IPS-NIHi7 (cell line): ENCODE data around the gene NBEA.
"Not testable (repeated sequence)": the region's sequence is repeated elsewhere in the genome, so short reads cannot be mapped to it uniquely, and the experiment has no call there.

Source experiments
- DNase-seq: peaks from one replicate; pipeline ENCODE4 v3.0.0; 2012; ENCODE audit warnings: mixed read lengths; ENCODE audit errors: extremely low spot score

Gene NBEA

GRCh38 chr13:34944751-34945150 is 2.7 kb downstream of the NBEA start:
- no peak for DNase-seq

GRCh38 chr13:34951528-34951927 is 9.5 kb downstream of the NBEA start:
- no peak for DNase-seq

- no peak for DNase-seq
Measured at GRCh38 chr13:34959489-34959888, 17.4 kb downstream of the NBEA start.

- no peak for DNase-seq
Measured at GRCh38 chr13:34964558-34964957, 22.5 kb downstream of the NBEA start.

- DNase-seq: no peak
Measured at GRCh38 chr13:34967851-34968562, 25.9 kb downstream of the NBEA start.

GRCh38 chr13:34969539-34969938 is 27.5 kb downstream of the NBEA start:
- DNase-seq: not testable (repeated sequence)

- DNase-seq: no peak
Measured at GRCh38 chr13:34970961-34971360, 28.9 kb downstream of the NBEA start.

- DNase-seq: no peak
Measured at GRCh38 chr13:34971473-34971872, 29.4 kb downstream of the NBEA start.

GRCh38 chr13:34985199-34985598 is 43.1 kb downstream of the NBEA start:
- not testable (repeated sequence) for DNase-seq

- DNase-seq: no peak
Measured at GRCh38 chr13:34988330-34988791, 46.3 kb downstream of the NBEA start.

GRCh38 chr13:34990399-34991214 is 48.5 kb downstream of the NBEA start:
- DNase-seq: no peak

GRCh38 chr13:34993470-34993869 is 51.4 kb downstream of the NBEA start:
- no peak for DNase-seq

GRCh38 chr13:35003734-35004133 is 61.7 kb downstream of the NBEA start:
- not testable (repeated sequence) for DNase-seq

- DNase-seq: no peak
Measured at GRCh38 chr13:35005051-35005450, 63.0 kb downstream of the NBEA start.

GRCh38 chr13:35014606-35015213 is 72.6 kb downstream of the NBEA start:
- DNase-seq: no peak

- no peak for DNase-seq
Measured at GRCh38 chr13:35016362-35017112, 74.5 kb downstream of the NBEA start.

- DNase-seq: no peak
Measured at GRCh38 chr13:35025314-35025713, 83.2 kb downstream of the NBEA start.

GRCh38 chr13:35028338-35028867 is 86.3 kb downstream of the NBEA start:
- DNase-seq: no peak

- no peak for DNase-seq
Measured at GRCh38 chr13:35039012-35039411, 96.9 kb downstream of the NBEA start.

GRCh38 chr13:35046587-35046986 is 104.5 kb downstream of the NBEA start:
- no peak for DNase-seq

GRCh38 chr13:35055705-35056104 is 113.6 kb downstream of the NBEA start:
- no peak for DNase-seq

GRCh38 chr13:35057858-35058257 is 115.8 kb downstream of the NBEA start:
- peak; percentile 12 for DNase-seq
